Astrocyte (in vitro differentiated cells and primary cell): ENCODE data around the gene ARHGAP21. TPM values are rescaled to one million over a fixed set of nuclear protein-coding genes. Genes with fewer than 3 reads are reported as not detected.

ENCODE experiments used
- DNase-seq: peaks from one replicate; pipeline ENCODE4 v3.0.0-alpha.2; 2010; ENCODE audit warnings: low read depth
- FAIRE-seq: peaks from 2 replicates; lab custom pipeline; 2011; peaks lifted over from hg19 to GRCh38; lab: Jason Lieb, UNC
- H2AFZ ChIP-seq: 2 replicates; pipeline ENCODE4 v1.6.0; 2012; ENCODE audit warnings: low read depth, low read length, inconsistent platforms
- H3K27ac ChIP-seq: 2 replicates; pipeline ENCODE4 v1.5.1; 2011; ENCODE audit warnings: low read depth, low read length, inconsistent platforms
- H3K27me3 ChIP-seq: 2 replicates; pipeline ENCODE4 v1.6.0; 2011; ENCODE audit warnings: low read length, inconsistent platforms; ENCODE audit not compliant: insufficient read depth
- H3K36me3 ChIP-seq: 2 replicates; pipeline ENCODE4 v1.5.1; 2011; ENCODE audit warnings: low read length, inconsistent platforms; ENCODE audit not compliant: insufficient read depth
- H3K4me1 ChIP-seq: 2 replicates; pipeline ENCODE4 v1.5.1; 2011; ENCODE audit warnings: low read length, inconsistent platforms; ENCODE audit not compliant: insufficient read depth
- H3K4me2 ChIP-seq: 2 replicates; pipeline ENCODE4 v1.6.0; 2012; ENCODE audit warnings: low read length, inconsistent platforms
- H3K4me3 ChIP-seq: 2 replicates; pipeline ENCODE4 v1.5.1; 2011; ENCODE audit warnings: low read depth, mild to moderate bottlenecking, low read length, inconsistent platforms; ENCODE audit not compliant: insufficient read depth
- H3K79me2 ChIP-seq: 2 replicates; pipeline ENCODE4 v1.6.0; 2012; ENCODE audit warnings: mild to moderate bottlenecking, low read length, inconsistent platforms; ENCODE audit not compliant: insufficient read depth
- H3K9ac ChIP-seq: 2 replicates; pipeline ENCODE4 v1.6.0; 2012; ENCODE audit warnings: mild to moderate bottlenecking, low read length, inconsistent platforms
- H3K9me3 ChIP-seq: 2 replicates; pipeline ENCODE4 v1.5.1; 2012; ENCODE audit warnings: low read depth, mild to moderate bottlenecking, low read length, inconsistent platforms; ENCODE audit not compliant: insufficient read depth
- H4K20me1 ChIP-seq: 2 replicates; pipeline ENCODE4 v1.6.0; 2012; ENCODE audit warnings: low read length, inconsistent platforms; ENCODE audit not compliant: insufficient read depth
- H3K27ac Mint-ChIP-seq: one replicate; pipeline ENCODE4 v1.8.0; 2021; ENCODE audit warnings: mild to moderate bottlenecking, mixed read lengths; ENCODE audit not compliant: unreplicated experiment
- H3K27me3 Mint-ChIP-seq: one replicate; pipeline ENCODE4 v1.8.0; 2021; ENCODE audit warnings: low read depth, mixed read lengths; ENCODE audit not compliant: unreplicated experiment
- H3K36me3 Mint-ChIP-seq: one replicate; pipeline ENCODE4 v1.8.0; 2021; ENCODE audit warnings: low read depth, mixed read lengths; ENCODE audit not compliant: unreplicated experiment
- H3K4me1 Mint-ChIP-seq: one replicate; pipeline ENCODE4 v1.8.0; 2021; ENCODE audit warnings: low read depth, mixed read lengths; ENCODE audit not compliant: unreplicated experiment
- H3K4me3 Mint-ChIP-seq: one replicate; pipeline ENCODE4 v1.8.0; 2021; ENCODE audit warnings: mild to moderate bottlenecking, moderate library complexity, mixed read lengths; ENCODE audit not compliant: unreplicated experiment
- H3K9me3 Mint-ChIP-seq: one replicate; pipeline ENCODE4 v1.8.0; 2021; ENCODE audit warnings: mild to moderate bottlenecking, mixed read lengths; ENCODE audit not compliant: unreplicated experiment
- EZH2 ChIP-seq: IDR thresholded peaks from 2 replicates; pipeline ENCODE4 v1.6.1; 2012; ENCODE audit warnings: mild to moderate bottlenecking, low read length, inconsistent platforms; ENCODE audit not compliant: insufficient read depth
- total RNA-seq: library from RNA; stranded (reverse); gene quantifications from 2 replicates; pipeline ENCODE4 v1.2.1, GENCODE V29; 2021
- TF ChIP-seq, protein P1 (sequence below): IDR thresholded peaks from 2 replicates; pipeline ENCODE4 v1.5.1; 2011; ENCODE audit warnings: low read depth, mild to moderate bottlenecking, inconsistent platforms, low read length, moderate library complexity; ENCODE audit not compliant: insufficient read depth

ARHGAP21 gene
- total RNA-seq, 1 donor from 2014 or later: 107 TPM

DNA sequence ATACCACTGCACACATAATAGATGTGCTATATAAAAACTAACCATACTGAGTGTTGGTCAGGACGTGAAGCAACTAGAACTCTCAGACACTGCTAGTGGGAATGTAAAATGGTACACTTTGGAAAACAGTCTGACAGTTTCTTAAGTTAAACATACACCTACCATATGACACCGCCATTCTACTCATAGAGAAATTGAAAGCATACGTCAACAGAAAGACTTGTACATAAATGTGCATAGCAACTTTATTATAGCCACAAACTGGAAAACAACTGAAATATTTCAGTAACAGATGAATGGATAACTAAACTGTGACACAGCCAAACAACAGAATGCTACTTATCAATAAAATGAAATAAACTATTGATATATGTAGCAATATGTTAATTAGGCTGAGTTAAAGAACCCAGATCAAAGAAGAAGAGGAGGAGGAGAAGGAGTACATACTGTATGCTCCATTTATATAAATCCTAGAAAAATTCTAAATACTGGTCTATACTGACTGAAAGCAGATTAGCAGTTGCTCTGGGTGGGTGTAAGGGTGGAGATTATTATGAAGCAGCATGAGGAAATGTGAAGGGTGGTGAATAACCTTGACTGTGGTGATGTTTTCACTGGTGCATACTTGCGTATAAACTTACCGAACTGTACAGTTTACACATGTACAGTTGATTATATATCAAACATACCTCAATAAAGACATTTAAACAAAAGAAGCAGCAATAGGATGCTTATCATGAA, 48.6 kb downstream of the ARHGAP21 start:
- Histone ChIP-seq H3K27ac (no peak overlapping the region), H3K4me3 (no peak overlapping the region), H2AFZ (no peak overlapping the region), H3K36me3 (no peaks in the 10 kb centered on the region), H3K79me2 (peaks cover 93% of the 10 kb centered on the region), H3K27me3 (no peaks in the 10 kb centered on the region), H4K20me1 (peaks cover 78% of the 10 kb centered on the region), H3K9ac (no peak overlapping the region), H3K9me3 (no peaks in the 10 kb centered on the region), H3K4me1 (no peaks in the 10 kb centered on the region), H3K4me2 (no peak overlapping the region)
- H3K4me1 Mint-ChIP-seq: peaks cover 4% of the 10 kb centered on the region
- H3K27me3 Mint-ChIP-seq: no peaks in the 10 kb centered on the region
- DNase-seq: no peak
- H3K27ac Mint-ChIP-seq: no peak overlapping the region
- H3K9me3 Mint-ChIP-seq: peaks cover 3% of the 10 kb centered on the region
- H3K4me3 Mint-ChIP-seq: no peak overlapping the region
- peaks cover 7% of the 10 kb centered on the region for H3K36me3 Mint-ChIP-seq
- TF ChIP-seq, protein P1, sequence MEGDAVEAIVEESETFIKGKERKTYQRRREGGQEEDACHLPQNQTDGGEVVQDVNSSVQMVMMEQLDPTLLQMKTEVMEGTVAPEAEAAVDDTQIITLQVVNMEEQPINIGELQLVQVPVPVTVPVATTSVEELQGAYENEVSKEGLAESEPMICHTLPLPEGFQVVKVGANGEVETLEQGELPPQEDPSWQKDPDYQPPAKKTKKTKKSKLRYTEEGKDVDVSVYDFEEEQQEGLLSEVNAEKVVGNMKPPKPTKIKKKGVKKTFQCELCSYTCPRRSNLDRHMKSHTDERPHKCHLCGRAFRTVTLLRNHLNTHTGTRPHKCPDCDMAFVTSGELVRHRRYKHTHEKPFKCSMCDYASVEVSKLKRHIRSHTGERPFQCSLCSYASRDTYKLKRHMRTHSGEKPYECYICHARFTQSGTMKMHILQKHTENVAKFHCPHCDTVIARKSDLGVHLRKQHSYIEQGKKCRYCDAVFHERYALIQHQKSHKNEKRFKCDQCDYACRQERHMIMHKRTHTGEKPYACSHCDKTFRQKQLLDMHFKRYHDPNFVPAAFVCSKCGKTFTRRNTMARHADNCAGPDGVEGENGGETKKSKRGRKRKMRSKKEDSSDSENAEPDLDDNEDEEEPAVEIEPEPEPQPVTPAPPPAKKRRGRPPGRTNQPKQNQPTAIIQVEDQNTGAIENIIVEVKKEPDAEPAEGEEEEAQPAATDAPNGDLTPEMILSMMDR: no peak
- TF ChIP-seq EZH2: no peak
- no peak for FAIRE-seq

DNA sequence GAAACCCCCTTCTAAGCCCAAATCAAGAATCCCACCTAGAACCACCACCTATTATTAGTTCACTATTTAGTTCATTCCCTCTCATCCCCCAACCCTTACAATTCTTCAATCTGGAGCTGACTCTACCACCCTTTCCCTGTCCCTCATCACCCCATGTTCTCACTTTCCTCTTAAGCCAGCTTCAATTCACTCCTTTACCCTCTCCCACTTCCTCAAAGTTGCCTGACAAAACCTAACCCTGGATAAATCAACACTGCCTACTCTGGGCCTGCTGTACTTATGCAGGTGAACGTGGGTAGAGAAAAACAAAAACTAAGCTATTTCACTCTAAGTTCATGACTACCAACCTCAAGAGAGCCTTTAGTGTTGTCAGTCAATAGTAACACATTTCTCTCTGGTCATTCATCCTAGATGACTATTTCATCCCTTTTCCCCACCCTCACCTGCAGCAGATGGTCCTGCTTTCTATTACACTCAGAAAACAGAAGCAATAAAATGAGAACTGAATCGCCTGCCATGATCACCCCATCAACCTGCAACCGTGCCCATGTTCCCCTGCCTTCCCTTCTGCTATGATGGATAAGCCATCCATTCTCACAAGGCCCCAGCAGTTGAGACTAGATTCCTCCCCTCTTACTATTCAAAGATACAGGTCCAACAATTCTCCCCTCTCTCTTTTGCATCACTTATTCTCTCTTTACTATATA, 52.6 kb downstream of the ARHGAP21 start:
- Histone ChIP-seq H3K36me3 (peaks cover 7% of the 10 kb centered on the region), H3K27ac (no peak overlapping the region), H3K79me2 (peaks cover 75% of the 10 kb centered on the region), H2AFZ (no peak overlapping the region), H3K27me3 (no peaks in the 10 kb centered on the region), H4K20me1 (peaks cover 51% of the 10 kb centered on the region), H3K4me3 (no peak overlapping the region), H3K9me3 (no peaks in the 10 kb centered on the region), H3K4me2 (no peak overlapping the region), H3K9ac (no peak overlapping the region), H3K4me1 (no peaks in the 10 kb centered on the region)
- peaks cover 6% of the 10 kb centered on the region for H3K36me3 Mint-ChIP-seq
- H3K27ac Mint-ChIP-seq: no peak overlapping the region
- peaks cover 4% of the 10 kb centered on the region for H3K4me1 Mint-ChIP-seq
- H3K9me3 Mint-ChIP-seq: peaks cover 2% of the 10 kb centered on the region
- FAIRE-seq: no peak
- no peak overlapping the region for H3K4me3 Mint-ChIP-seq
- no peaks in the 10 kb centered on the region for H3K27me3 Mint-ChIP-seq
- no peak for TF ChIP-seq EZH2
- TF ChIP-seq, protein P1: no peak
- no peak for DNase-seq
